GM19395 (cell line): ENCODE results near the gene DDX24.

Source experiments
- ATAC-seq: cut with Tn5 transposase; IDR thresholded peaks from one replicate; pipeline ENCODE4 v1.9.1; 2021; ENCODE audit warnings: mild to moderate bottlenecking, moderate library complexity; ENCODE audit not compliant: unreplicated experiment

Gene DDX24

GRCh38 chr14:94114589-94115057, 33.6 kb upstream of the DDX24 start:
- ATAC-seq, result no peak

DNA sequence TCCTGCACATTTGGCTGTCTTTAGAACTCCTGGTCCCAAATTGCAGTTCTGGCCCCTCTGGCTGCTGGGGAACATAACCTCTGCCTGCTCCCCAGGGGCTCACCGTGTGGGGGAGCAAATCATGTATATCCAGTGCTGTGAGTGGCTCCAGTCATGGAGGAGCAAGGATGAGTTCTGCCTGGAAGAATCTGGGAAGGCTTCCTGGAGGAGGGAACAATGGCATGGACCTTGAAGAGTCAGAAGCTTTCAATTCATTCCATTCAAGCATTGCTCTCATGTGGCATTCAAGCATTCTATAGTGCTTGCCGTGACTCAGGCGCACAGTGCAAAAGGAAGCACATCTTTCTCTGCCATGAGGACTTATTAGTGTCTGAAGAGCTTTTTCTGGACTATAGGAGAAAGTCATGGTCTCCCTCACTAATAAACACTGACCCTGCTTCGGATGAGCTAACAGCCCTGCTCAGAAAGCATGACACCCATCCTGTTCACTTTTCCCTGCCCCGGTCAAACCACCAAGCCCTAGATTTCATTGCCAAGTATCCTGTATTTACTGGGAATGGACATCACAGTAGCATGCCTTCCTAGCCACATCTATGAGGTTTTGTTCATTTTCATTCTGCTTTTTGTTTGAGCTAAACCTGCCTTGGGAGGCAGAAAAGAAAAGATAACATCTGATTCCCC, 33.0 kb upstream of the DDX24 start:
- no peak for ATAC-seq

GRCh38 chr14:94113490-94113889, 32.5 kb upstream of the DDX24 start:
- no peak for ATAC-seq

DNA sequence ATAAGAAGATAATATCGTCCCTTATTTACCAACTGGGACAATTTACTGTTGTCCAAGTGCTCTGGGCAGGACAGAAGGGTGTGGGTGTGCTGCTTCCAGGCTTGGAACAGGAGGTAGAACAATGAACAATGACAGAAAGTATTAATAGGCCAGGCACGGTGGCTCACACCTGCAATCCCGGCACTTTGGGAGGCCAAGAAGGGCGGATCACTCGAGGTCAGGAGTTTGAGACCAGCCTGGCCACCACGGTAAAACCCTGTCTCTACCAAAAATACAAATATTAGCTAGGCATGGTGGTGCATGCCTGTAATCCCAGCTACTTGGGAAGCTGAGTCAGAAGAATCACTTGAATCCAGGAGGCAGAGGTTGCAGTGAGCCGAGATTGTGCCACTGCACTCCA, 32.1 kb upstream of the DDX24 start:
- ATAC-seq, result no peak

DNA sequence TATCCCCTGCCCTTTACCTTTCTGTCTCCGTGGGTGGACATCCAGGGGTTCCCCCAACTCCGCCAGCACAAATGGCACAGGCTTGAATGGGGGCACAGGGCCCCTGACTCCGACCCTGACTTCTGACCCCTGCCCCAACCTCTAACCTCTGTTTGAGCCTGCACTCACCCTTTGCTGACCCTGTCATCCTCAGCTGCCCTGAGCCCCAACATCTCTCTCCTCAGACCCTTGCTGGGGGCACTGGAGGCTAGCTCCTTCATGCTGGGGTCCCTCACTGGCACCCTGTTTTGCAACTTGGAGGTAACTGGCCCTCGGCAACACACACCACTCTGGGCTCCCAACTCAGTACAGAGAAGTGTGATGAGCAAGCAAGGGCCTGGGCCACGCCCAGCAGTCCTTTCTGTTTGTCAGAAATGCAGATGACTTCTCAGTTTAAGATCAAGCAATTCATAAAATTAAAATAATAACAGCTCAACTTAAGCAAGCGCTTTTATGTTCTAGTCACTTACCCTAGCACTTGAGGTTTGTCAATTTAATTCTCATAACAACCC, 31.6 kb upstream of the DDX24 start:
- ATAC-seq, result no peak

GRCh38 chr14:94111276-94112095, 30.5 kb upstream of the DDX24 start:
- no peak for ATAC-seq

GRCh38 chr14:94110552-94111181, 29.7 kb upstream of the DDX24 start, which contains the start of gene IFI27:
Gene IFI27 (plus strand): TSS chr14:94110736.
- no peak for ATAC-seq

DNA sequence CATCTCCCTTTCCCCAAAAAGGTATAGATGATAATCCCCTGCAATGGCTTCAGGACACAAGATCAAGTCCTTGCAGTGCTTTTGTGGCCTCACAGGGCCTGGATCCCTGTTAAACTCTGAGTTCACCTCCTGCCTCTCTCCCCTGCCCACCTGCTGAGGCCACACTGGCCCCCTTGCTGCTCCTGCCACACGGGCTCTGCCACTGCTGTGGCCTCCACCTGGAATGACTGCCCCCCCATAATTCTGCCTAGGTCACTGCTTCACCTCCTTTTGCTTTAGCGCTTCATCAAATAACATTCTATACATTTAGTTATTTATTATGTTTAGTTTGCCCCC, 28.9 kb upstream of the DDX24 start:
- no peak for ATAC-seq

DNA sequence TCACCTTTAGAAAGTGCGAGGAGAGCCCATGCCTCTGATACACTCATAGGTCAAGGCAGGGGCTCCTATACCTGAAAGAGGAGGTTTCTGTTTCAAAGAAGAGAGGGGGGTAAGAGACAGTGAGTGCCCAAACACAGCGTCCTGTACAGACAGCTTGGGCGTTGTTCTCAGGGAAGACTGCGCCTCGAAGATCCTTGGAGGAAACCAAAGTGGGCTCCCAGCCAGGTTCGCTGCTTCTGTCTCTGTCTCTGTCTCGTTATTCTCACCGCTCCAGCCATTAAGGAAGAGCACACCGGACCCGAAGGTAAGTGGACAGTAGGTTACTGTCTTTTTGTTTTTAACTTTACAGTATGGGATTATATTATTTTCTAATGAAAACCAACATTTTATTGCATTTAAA, 23.7 kb upstream of the DDX24 start:
- no peak for ATAC-seq

DNA sequence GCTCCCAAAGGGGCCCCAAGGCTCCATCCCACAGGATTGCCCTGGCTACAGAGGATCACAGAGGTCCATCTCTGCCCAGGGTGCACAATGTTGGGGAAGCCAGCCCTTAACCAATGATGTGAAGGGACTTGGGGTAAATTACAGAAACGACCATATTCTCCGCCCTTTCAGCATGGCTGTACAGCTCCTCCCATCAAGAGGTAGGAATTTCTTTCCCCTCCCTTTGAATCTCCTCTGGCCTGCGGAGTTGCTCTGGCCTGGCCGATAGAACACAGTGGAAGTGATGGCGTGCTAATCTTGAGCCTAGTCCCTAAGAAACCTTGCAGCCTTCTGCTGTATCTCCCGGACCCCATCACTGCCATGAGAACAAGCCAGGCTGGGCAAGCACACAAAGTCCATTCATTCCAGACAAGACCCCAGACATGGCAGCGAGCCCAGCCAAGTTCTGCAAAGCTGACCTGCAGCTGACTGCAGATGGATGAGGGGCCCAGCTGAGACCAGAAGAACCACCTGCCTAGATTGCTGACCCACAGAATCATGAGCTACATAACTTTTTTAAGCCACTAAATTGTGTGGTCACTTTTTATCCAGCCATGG, 22.6 kb upstream of the DDX24 start:
- ATAC-seq, result no peak

DNA sequence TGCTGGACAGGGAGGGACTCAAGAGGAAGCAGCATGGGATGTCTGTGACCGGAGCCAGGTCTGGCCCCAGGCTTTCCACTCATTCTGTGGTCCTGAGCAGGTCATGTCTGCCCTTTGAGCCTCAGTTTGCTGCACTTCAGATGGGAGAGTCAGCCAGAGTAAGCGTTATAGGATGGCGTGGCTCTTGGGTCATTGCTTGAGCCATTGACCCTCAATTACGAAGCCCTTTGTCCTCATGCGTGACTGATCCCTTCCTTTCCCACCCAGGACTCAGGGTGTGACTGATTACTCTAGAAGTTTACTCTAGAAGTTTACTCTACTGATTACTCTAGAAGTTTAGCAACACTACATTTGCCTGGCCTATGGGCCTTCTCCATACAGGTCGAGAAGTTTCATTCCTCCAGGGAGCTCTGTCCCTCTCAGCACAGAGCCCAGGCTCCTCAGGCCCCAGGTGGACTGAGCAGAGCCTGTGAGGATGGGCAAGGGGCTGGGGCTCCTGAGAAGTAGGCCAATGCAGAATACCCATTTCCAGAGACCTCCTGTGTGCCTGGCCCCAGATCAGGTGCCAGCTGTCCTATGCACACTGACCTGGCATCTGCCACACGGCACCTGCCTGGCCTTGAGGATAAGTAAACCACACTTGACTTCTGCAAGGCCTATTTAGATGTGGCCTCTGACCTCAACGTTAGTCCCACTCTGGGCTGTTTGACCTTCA, 21.9 kb upstream of the DDX24 start:
- no peak for ATAC-seq

DNA sequence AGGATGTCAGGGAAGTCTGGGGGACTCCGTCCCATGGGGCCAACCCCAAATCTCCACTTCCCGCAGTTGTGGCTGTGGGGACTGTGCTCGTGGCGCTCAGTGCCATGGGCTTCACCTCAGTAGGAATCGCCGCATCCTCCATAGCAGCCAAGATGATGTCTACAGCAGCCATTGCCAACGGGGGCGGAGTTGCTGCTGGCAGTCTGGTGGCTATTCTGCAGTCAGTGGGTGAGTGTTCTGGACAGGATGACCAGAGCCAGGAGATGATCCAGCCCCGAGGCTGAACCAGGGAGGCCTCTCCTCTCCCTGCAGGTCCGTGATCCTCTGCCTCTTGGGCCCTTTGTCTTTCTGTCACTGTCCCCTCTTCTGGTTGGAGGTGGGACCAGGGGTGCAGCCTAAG, 20.7 kb upstream of the DDX24 start:
- ATAC-seq, result no peak

GRCh38 chr14:94100847-94101246, 19.8 kb upstream of the DDX24 start:
- no peak for ATAC-seq

DNA sequence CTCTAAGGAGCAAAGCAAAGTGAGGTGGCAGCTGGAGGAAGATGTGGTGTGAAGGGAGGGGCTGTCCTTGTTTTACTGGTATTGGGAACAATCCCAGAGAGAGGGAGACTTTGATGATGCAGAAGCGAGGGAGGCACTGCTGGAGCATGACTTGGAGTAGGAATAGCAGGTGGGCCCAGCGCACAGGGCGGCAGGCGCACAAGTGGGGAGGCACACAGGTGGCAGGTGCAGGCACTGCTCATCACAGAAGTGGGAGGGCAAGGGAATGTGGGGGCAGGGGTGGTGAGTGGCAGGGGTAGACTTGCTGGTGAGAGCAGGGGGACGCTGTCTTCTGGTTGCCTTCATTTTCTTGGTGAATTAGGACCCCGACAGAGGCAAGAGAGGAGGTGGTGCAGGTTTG, 18.0 kb upstream of the DDX24 start:
- ATAC-seq, result no peak

DNA sequence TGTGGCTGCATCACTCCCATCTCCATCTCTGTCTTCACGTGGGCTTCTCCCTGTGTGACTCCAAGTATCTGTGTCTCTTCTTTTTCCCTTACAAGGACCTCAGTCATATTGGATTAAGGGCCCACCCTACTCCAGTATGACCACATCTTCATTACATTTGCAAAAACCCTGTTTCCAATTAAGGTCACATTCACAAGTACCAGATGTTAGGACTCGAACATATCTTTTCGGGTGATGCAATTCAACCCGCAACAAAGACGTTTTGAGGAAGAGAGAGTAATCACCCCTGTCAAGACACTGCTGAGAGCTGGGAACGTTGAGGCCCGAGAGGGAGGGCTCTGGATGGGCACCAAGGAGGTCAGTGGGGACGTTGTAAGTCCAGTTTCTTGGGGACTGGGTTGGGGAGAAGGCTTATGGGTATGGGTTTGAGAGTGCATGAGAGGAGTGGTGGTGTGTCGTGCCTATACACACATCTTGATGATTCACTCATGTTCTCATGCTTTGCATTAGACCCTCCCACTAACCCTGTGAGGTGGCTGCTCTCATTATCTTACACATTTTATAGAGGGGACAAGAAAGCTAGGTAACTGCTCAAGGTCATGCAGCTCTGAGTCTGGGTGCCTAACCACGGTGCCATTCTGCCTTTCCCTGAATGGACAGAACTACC, 17.5 kb upstream of the DDX24 start:
- ATAC-seq, result no peak

DNA sequence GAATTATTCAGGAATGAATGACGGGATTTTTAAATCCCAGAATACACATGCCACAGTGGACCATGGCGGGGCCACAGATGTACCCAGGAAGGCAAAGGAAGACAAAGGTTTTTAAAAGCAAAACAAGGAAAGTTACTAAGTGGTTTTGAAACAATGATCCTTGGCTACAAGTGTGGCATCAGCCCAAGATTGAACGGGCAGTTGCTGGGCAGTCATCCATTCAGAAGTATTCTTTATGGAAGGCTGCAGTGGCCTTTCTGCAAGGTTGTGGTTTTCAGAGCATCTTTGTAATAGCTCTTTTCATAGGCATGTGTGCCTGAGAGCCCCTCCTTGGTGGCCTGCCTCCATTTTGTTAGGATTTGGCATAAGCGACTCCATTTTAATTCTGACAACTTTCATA, 16.1 kb upstream of the DDX24 start:
- no peak for ATAC-seq

DNA sequence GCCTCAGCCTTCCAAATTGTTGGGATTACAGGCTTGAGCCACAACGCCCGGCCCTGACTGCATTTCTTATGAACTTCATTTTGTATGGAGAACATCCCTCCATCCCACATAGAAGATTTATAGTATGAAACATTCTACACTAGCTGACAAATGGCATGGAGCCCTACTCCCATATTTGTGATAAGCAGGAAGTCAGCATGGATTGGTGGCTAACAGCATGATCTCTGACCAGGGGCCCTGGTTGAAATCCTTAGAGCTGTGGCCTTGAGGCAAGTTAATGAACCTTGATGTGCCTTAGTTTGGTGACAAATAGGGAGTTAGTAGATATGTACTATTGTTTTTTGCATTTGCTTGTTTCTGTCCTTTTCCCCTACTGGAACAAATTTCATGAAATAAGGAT, 12.4 kb upstream of the DDX24 start:
- no peak for ATAC-seq

GRCh38 chr14:94089479-94089878, 8.5 kb upstream of the DDX24 start:
- ATAC-seq, result no peak

- ATAC-seq, result no peak
These were observed 7.5 kb upstream of the DDX24 start for GRCh38 chr14:94088516-94088915.

GRCh38 chr14:94087891-94088290, 6.9 kb upstream of the DDX24 start:
- no peak for ATAC-seq
